ENCODE results near the gene TAAR1. TPM values are rescaled to one million over a fixed set of nuclear protein-coding genes. Genes with fewer than 3 reads are reported as not detected.
"Not testable (repeated sequence)": the region's sequence is repeated elsewhere in the genome, so short reads cannot be mapped to it uniquely, and the experiment has no call there.

The TAAR1 gene
- total and polyA plus RNA-seq, 2 donors (not counting 1 experiment from before 2014, with no cell fraction given): not detected

DNA sequence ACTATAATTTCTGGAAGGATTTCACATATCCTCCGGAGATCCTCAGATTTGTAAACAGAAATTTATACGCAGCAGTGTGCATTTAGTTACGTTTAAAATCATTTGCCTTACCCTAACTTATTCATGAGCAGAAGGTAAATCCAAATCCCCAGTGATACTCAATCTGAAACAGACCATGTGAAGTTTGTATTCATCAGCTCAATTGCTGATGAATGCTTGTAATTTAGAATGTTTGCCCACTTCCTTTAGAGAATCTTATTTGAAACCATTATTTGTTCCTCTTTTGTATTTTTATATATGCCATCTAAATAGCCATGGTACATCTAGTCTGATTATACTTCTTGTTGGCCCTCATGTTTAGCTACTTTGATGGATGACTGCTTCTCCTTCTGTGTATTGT lies 15.4 kb downstream of the TAAR1 start:
- Histone ChIP-seq H3K9me3 (ENCODE audit: control insufficient read depth, insufficient read depth, low read depth, low read length) (no peaks in the 10 kb centered on the region), H4K20me1 (ENCODE audit: control insufficient read depth, extremely low read depth, insufficient read depth, low read length) (no peaks in the 10 kb centered on the region), H3K4me1 (ENCODE audit: control insufficient read depth, extremely low read depth, insufficient read depth, low read length) (no peaks in the 10 kb centered on the region), H3K9ac (ENCODE audit: insufficient read depth, low read length) (no peak overlapping the region), H3K4me2 (ENCODE audit: extremely low read depth, insufficient read depth, low read length) (no peak overlapping the region), H3K27me3 (ENCODE audit: control insufficient read depth, insufficient read depth, low read length) (no peaks in the 10 kb centered on the region), H3K36me3 (ENCODE audit: control insufficient read depth, insufficient read depth, low read length) (no peaks in the 10 kb centered on the region), H2AFZ (ENCODE audit: low read length) (no peak overlapping the region), H3K79me2 (ENCODE audit: control insufficient read depth, insufficient read depth, low read length) (no peaks in the 10 kb centered on the region), H3K4me3 (replicated peaks in 1 of 4; ENCODE audit: control extremely low read depth in 1 of 4, insufficient read depth in 1 of 4, low read depth in 3 of 4, low read length in 4 of 4) (no peak overlapping the region), H3K27ac (ENCODE audit: insufficient read depth, low read length) (no peak overlapping the region)
- DNase-seq (ENCODE audit: low read depth in 2 of 2): no peak
- TF ChIP-seq EZH2 (IDR thresholded peaks at IDR 0.05; ENCODE audit: low read length, missing control alignments): no peak
- TF ChIP-seq, protein P1, sequence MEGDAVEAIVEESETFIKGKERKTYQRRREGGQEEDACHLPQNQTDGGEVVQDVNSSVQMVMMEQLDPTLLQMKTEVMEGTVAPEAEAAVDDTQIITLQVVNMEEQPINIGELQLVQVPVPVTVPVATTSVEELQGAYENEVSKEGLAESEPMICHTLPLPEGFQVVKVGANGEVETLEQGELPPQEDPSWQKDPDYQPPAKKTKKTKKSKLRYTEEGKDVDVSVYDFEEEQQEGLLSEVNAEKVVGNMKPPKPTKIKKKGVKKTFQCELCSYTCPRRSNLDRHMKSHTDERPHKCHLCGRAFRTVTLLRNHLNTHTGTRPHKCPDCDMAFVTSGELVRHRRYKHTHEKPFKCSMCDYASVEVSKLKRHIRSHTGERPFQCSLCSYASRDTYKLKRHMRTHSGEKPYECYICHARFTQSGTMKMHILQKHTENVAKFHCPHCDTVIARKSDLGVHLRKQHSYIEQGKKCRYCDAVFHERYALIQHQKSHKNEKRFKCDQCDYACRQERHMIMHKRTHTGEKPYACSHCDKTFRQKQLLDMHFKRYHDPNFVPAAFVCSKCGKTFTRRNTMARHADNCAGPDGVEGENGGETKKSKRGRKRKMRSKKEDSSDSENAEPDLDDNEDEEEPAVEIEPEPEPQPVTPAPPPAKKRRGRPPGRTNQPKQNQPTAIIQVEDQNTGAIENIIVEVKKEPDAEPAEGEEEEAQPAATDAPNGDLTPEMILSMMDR (conservative IDR thresholded peaks at IDR 0.05 in 1 of 2, IDR thresholded peaks at IDR 0.05 in 1 of 2; ENCODE audit: low read depth in 1 of 2, low read length in 2 of 2): no peak

DNA sequence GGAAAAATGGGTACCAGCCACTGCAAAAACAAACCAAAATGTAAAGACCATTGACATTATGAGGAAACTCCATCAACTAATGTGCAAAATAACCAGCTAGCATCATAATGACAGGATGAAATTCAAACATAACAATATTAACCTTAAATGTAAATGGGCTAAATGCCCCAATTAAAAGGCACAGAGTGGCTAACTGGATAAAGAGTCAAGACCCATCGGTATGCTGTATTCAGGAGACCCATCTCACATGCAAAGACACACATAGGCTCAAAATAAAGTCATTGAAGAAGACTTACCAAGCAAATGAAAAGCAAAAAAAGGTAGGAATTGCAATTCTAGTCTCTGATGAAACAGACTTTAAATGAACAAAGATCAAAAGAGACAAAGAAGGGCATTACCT lies 21.8 kb downstream of the TAAR1 start:
- not testable (repeated sequence) for H4K20me1 ChIP-seq (ENCODE audit: control insufficient read depth, extremely low read depth, insufficient read depth, low read length); H3K4me3 ChIP-seq (replicated peaks in 1 of 4; ENCODE audit: control extremely low read depth in 1 of 4, insufficient read depth in 1 of 4, low read depth in 3 of 4, low read length in 4 of 4); H3K9ac ChIP-seq (ENCODE audit: insufficient read depth, low read length); DNase-seq (ENCODE audit: low read depth in 2 of 2); H3K27ac ChIP-seq (ENCODE audit: insufficient read depth, low read length); H3K36me3 ChIP-seq (ENCODE audit: control insufficient read depth, insufficient read depth, low read length); H2AFZ ChIP-seq (ENCODE audit: low read length); H3K27me3 ChIP-seq (ENCODE audit: control insufficient read depth, insufficient read depth, low read length); H3K4me2 ChIP-seq (ENCODE audit: extremely low read depth, insufficient read depth, low read length); H3K79me2 ChIP-seq (ENCODE audit: control insufficient read depth, insufficient read depth, low read length); H3K9me3 ChIP-seq (ENCODE audit: control insufficient read depth, insufficient read depth, low read depth, low read length); H3K4me1 ChIP-seq (ENCODE audit: control insufficient read depth, extremely low read depth, insufficient read depth, low read length)

GRCh38 chr6:132635906-132636305 lies 23.1 kb downstream of the TAAR1 start:
- H3K9ac ChIP-seq (ENCODE audit: insufficient read depth, low read length); H3K9me3 ChIP-seq (ENCODE audit: control insufficient read depth, insufficient read depth, low read depth, low read length); H4K20me1 ChIP-seq (ENCODE audit: control insufficient read depth, extremely low read depth, insufficient read depth, low read length); H3K79me2 ChIP-seq (ENCODE audit: control insufficient read depth, insufficient read depth, low read length); H3K4me2 ChIP-seq (ENCODE audit: extremely low read depth, insufficient read depth, low read length); H3K27me3 ChIP-seq (ENCODE audit: control insufficient read depth, insufficient read depth, low read length); H3K4me3 ChIP-seq (replicated peaks in 1 of 4; ENCODE audit: control extremely low read depth in 1 of 4, insufficient read depth in 1 of 4, low read depth in 3 of 4, low read length in 4 of 4); H3K36me3 ChIP-seq (ENCODE audit: control insufficient read depth, insufficient read depth, low read length); H3K27ac ChIP-seq (ENCODE audit: insufficient read depth, low read length); H3K4me1 ChIP-seq (ENCODE audit: control insufficient read depth, extremely low read depth, insufficient read depth, low read length); DNase-seq (ENCODE audit: low read depth in 2 of 2); H2AFZ ChIP-seq (ENCODE audit: low read length): not testable (repeated sequence)

GRCh38 chr6:132635288-132635687 lies 23.7 kb downstream of the TAAR1 start:
- not testable (repeated sequence) for H3K4me3 ChIP-seq (replicated peaks in 1 of 4; ENCODE audit: control extremely low read depth in 1 of 4, insufficient read depth in 1 of 4, low read depth in 3 of 4, low read length in 4 of 4); H3K27me3 ChIP-seq (ENCODE audit: control insufficient read depth, insufficient read depth, low read length); H3K79me2 ChIP-seq (ENCODE audit: control insufficient read depth, insufficient read depth, low read length); H2AFZ ChIP-seq (ENCODE audit: low read length); H3K4me1 ChIP-seq (ENCODE audit: control insufficient read depth, extremely low read depth, insufficient read depth, low read length); H3K9me3 ChIP-seq (ENCODE audit: control insufficient read depth, insufficient read depth, low read depth, low read length); H3K4me2 ChIP-seq (ENCODE audit: extremely low read depth, insufficient read depth, low read length); H4K20me1 ChIP-seq (ENCODE audit: control insufficient read depth, extremely low read depth, insufficient read depth, low read length); DNase-seq (ENCODE audit: low read depth in 2 of 2); H3K36me3 ChIP-seq (ENCODE audit: control insufficient read depth, insufficient read depth, low read length); H3K9ac ChIP-seq (ENCODE audit: insufficient read depth, low read length); H3K27ac ChIP-seq (ENCODE audit: insufficient read depth, low read length)

Data from fibroblast of lung (primary cell).